Left ventricle myocardium inferior (tissue), 1 donor: ENCODE results near the gene PIK3R5. TPM values are rescaled to one million over a fixed set of nuclear protein-coding genes. Genes with fewer than 3 reads are reported as not detected.

Experiments
- DNase-seq: peaks from one replicate; pipeline ENCODE4 v3.0.0-alpha.2; 2020
- H3K27ac ChIP-seq: fragments of 200-600 bp; replicated peaks from 2 replicates; pipeline ENCODE4 v1.8.0; 2021
- H3K27me3 ChIP-seq: fragments of 200-600 bp; 2 replicates; pipeline ENCODE4 v1.8.0; 2021; ENCODE audit warnings: low read depth
- H3K36me3 ChIP-seq: fragments of 200-600 bp; 2 replicates; pipeline ENCODE4 v1.8.0; 2021
- H3K4me1 ChIP-seq: fragments of 200-600 bp; 2 replicates; pipeline ENCODE4 v1.8.0; 2021
- H3K4me3 ChIP-seq: fragments of 200-600 bp; 2 replicates; pipeline ENCODE4 v1.8.0; 2021; ENCODE audit warnings: mild to moderate bottlenecking, moderate library complexity
- H3K9me3 ChIP-seq: fragments of 200-600 bp; replicated peaks from 2 replicates; pipeline ENCODE4 v1.8.0; 2021
- intact Hi-C: fragments of 100-400 bp; cut with micrococcal nuclease; formaldehyde crosslinking; loops from one replicate; pipeline ENCODE4 v1.11.0; 2022
- total RNA-seq: library from RNA; stranded (reverse); fragmentation: NEBNext Ultra II Directional; extraction: Animal tissue kit (Norgen Biotek cat#: 25700); gene quantifications from one replicate; pipeline ENCODE4 v1.2.1, GENCODE V29; 2021
- TF ChIP-seq, protein P1 (sequence below): fragments of 200-600 bp; IDR thresholded peaks from 2 replicates; pipeline ENCODE4 v1.8.0; 2021; ENCODE audit warnings: antibody characterized with exemption, mild to moderate bottlenecking, borderline replicate concordance
- donor health status: DM: no; HTN: yes; CAD: no; lungs with severe emphysema.

PIK3R5 gene
- total RNA-seq, 1 donor from 2014 or later = 2.7 TPM

DNA sequence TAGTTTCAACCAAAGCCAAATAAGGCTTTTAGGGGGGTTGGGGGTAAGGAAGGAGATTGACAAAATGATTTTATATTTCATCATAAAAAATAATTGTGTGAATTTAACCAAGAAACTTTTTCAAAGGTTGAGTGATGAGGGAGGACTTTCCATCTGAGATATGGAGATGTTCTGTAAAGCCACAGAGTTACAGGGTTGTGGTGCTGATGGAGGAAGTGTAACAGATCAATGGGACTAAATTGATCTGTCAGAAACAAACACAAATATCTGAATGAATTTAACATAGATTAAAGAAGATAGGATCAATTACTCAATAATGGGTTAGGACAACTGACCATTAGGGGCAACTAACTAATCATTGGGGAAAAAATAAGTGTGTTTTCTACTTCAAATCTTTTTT, 14.2 kb upstream of the PIK3R5 start:
- Histone ChIP-seq H3K27ac (no peak overlapping the region), H3K36me3 (no peaks in the 10 kb centered on the region), H3K9me3 (peaks cover under 1% of the 10 kb centered on the region), H3K27me3 (no peaks in the 10 kb centered on the region), H3K4me3 (no peak overlapping the region), H3K4me1 (no peaks in the 10 kb centered on the region)
- DNase-seq = no peak
- intact Hi-C loops = no loop called here
- TF ChIP-seq, protein P1, sequence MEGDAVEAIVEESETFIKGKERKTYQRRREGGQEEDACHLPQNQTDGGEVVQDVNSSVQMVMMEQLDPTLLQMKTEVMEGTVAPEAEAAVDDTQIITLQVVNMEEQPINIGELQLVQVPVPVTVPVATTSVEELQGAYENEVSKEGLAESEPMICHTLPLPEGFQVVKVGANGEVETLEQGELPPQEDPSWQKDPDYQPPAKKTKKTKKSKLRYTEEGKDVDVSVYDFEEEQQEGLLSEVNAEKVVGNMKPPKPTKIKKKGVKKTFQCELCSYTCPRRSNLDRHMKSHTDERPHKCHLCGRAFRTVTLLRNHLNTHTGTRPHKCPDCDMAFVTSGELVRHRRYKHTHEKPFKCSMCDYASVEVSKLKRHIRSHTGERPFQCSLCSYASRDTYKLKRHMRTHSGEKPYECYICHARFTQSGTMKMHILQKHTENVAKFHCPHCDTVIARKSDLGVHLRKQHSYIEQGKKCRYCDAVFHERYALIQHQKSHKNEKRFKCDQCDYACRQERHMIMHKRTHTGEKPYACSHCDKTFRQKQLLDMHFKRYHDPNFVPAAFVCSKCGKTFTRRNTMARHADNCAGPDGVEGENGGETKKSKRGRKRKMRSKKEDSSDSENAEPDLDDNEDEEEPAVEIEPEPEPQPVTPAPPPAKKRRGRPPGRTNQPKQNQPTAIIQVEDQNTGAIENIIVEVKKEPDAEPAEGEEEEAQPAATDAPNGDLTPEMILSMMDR = no peak

DNA sequence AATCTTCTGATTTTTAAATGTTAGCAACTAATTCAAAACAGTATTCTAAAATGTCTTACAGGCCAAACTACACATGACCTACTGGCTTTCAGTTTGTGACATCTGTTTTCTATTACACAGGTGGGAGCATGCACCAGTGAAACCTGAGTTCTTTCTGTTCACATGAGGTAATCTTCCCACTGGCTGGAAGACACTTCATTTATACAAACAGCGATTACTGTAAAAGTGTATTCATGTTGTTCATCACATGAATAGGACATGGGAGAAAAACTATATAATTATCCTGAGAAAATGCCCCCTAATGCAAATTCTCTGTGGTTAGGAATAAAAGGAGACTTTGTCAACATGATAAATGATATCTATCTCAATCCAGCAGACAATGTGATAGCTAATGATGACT, 11.1 kb upstream of the PIK3R5 start:
- Histone ChIP-seq H3K27ac (no peak overlapping the region), H3K27me3 (no peaks in the 10 kb centered on the region), H3K4me3 (no peak overlapping the region), H3K9me3 (peaks cover 8% of the 10 kb centered on the region), H3K36me3 (no peaks in the 10 kb centered on the region), H3K4me1 (no peaks in the 10 kb centered on the region)
- TF ChIP-seq, protein P1 = no peak
- DNase-seq = no peak
- intact Hi-C loops = no loop called here

DNA sequence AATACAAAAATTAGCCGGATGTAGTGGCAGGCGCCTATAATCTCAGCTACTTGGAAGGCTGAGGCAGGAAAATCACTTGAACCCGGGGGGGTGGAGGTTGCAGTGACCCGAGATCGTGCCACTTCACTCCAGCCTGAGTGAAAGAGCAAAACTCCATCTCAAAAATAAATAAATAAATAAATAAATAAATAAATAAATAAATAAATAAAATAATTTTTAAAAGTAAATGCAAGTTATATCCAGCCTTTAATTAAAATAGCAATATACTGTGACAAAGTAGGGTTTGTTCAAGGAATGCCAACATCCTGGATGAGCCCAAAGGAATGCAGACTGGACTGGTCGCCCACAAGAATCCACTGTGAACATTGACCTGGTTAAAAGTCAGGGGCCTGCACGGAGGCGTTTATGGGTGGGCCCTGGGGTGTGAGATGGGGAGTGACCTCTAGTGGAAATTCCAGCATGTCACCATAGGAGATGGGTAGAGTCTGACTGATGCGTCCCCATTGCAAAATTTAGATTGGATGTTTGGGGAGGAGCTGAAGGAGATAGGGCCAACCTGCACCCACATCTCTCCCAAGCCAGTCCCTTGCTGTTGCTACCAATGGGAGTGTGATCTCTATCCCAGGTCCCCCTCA, 9.7 kb upstream of the PIK3R5 start:
- Histone ChIP-seq H3K27ac (no peak overlapping the region), H3K9me3 (peaks cover 15% of the 10 kb centered on the region), H3K4me3 (no peak overlapping the region), H3K36me3 (no peaks in the 10 kb centered on the region), H3K4me1 (no peaks in the 10 kb centered on the region), H3K27me3 (no peaks in the 10 kb centered on the region)
- intact Hi-C loops = no loop called here
- no peak for DNase-seq
- TF ChIP-seq, protein P1 = no peak

DNA sequence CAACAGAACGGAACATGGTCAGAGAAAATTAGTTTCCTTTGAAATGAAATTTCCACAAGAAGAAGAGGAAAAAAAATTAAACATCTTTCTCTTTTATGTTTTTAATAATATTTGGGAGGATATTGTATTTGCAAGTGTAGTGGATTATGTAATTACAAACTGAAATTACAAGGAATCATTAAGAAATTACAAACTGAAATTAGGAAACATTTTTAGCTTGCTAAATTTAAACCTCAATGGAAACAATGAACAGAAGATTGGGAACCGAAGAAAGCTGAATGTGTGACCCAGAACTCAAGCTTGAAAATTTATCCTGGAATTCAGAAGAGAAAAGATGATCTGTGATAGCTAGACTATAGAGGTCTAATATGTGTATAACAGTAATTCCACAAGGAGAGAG, 4.4 kb upstream of the PIK3R5 start:
- intact Hi-C loops = no loop called here
- Histone ChIP-seq H3K27ac (no peak overlapping the region), H3K9me3 (peaks cover 15% of the 10 kb centered on the region), H3K36me3 (no peaks in the 10 kb centered on the region), H3K4me3 (no peak overlapping the region), H3K27me3 (peaks cover 43% of the 10 kb centered on the region), H3K4me1 (peaks cover 6% of the 10 kb centered on the region)
- TF ChIP-seq, protein P1 = no peak
- DNase-seq = no peak

DNA sequence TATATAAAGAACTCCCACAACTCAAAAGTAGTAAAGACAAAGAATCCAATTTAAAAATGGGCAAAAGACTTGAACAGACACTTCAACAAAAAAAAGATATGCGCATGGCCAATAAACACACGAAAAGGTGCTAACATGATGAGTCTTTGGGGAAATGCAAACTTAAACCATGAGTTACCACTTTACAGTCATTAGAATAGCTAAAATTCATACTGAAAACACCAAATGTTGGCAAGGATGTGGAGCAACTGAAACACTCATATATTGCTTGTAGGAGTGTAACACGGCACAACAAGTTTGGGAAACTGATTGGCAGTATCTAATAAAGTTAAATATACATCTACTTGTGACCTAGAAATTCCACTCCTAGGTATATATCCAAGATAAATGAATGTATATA, 3.0 kb upstream of the PIK3R5 start:
- no peaks in the 10 kb centered on the region for H3K36me3 ChIP-seq
- no peak overlapping the region for H3K27ac ChIP-seq
- no peak for DNase-seq
- TF ChIP-seq, protein P1 = no peak
- H3K4me1 ChIP-seq = peaks cover 6% of the 10 kb centered on the region
- intact Hi-C loops = no loop called here
- H3K9me3 ChIP-seq = peaks cover 15% of the 10 kb centered on the region
- H3K4me3 ChIP-seq = no peak overlapping the region
- peaks cover 57% of the 10 kb centered on the region for H3K27me3 ChIP-seq
